ENCODE measurements around the gene ATP2A1. TPM values are rescaled to one million over a fixed set of nuclear protein-coding genes. Genes with fewer than 3 reads are reported as not detected.

The ATP2A1 gene
- total and polyA plus RNA-seq, 2 of the 13 experiments (the other 11 are each of a cell fraction or from before 2014, with no cell fraction given) = 3.2 to 12.5 TPM

- no peak for TF ChIP-seq ZNF264 (CRISPR knock-in tag; IDR thresholded peaks at IDR 0.05)
- TF ChIP-seq ZNF142 (CRISPR knock-in tag; IDR thresholded peaks at IDR 0.05) = 0 out of 2 replicates have a peak, but pooled peaks have one; percentile 61
- no peak for TF ChIP-seq ZFP62 (CRISPR knock-in tag; IDR thresholded peaks at IDR 0.05)
- TF ChIP-seq MED8 (CRISPR knock-in tag; IDR thresholded peaks at IDR 0.05; ENCODE audit: insufficient replicate concordance) = no peak
- no peak for TF ChIP-seq RBAK (CRISPR knock-in tag; IDR thresholded peaks at IDR 0.05)
- no peak for TF ChIP-seq ZNF557 (CRISPR knock-in tag; IDR thresholded peaks at IDR 0.05)
- TF ChIP-seq GMEB2 (CRISPR knock-in tag; IDR thresholded peaks at IDR 0.05; ENCODE audit: low read depth) = no peak
- no peak for TF ChIP-seq HNRNPUL1 (IDR thresholded peaks at IDR 0.05; ENCODE audit: low read depth, low read length)
- TF ChIP-seq TCF7 (IDR thresholded peaks at IDR 0.05; ENCODE audit: low read depth) = peak; percentile 41; the same call in 1 of the 2 replicates
- no peak for TF ChIP-seq CSRNP2 (CRISPR knock-in tag; conservative IDR thresholded peaks at IDR 0.05; ENCODE audit: low read depth)
- TF ChIP-seq IKZF1 (IDR thresholded peaks at IDR 0.05) = no peak
- TF ChIP-seq ZNF549 (CRISPR knock-in tag; IDR thresholded peaks at IDR 0.05) = no peak
- TF ChIP-seq ZNF879 (CRISPR knock-in tag; IDR thresholded peaks at IDR 0.05) = no peak
- no peak; the same call in 1 of the 2 replicates for TF ChIP-seq ZNF770 (CRISPR knock-in tag; IDR thresholded peaks at IDR 0.05)
- no peak for TF ChIP-seq ZNF512 (CRISPR knock-in tag; IDR thresholded peaks at IDR 0.05)
- no peak for TF ChIP-seq ZNF10 (CRISPR knock-in tag; IDR thresholded peaks at IDR 0.05; ENCODE audit: borderline replicate concordance, low read depth)
These were observed 57.9 kb downstream of the ATP2A1 start (continued) for GRCh38 chr16:28935924-28936783.

All from HepG2 (cell line).